Psoas muscle (tissue), 8 donors: Measurements from ENCODE around the gene SLC22A12. TPM values are rescaled to one million over a fixed set of nuclear protein-coding genes. Genes with fewer than 3 reads are reported as not detected.

Experiments used
- ATAC-seq, 4 donors: fragments of 200-7000 bp; cut with Tn5 transposase; one replicate each; pipeline ENCODE4 v1.9.1; 2020; ENCODE audit warnings: moderate library complexity in 3 of 4, mild to moderate bottlenecking in 2 of 4
- DNase-seq, 2 donors: peaks; one replicate each; pipeline ENCODE4 v3.0.0-alpha.2; 2020
- H3K27ac ChIP-seq: fragments of 200-600 bp; one replicate; pipeline ENCODE4 v1.8.0; 2022
- H3K27me3 ChIP-seq, 3 donors: fragments of 200-600 bp in 1 of 3; one replicate each; pipeline versions ENCODE4 v1.6.1 to v1.8.0; 2013 to 2022; ENCODE audit warnings: low read length in 2 of 3, mild to moderate bottlenecking in 2 of 3, moderate library complexity in 1 of 3; ENCODE audit not compliant: insufficient read depth in 3 of 3
- H3K36me3 ChIP-seq, 2 donors: fragments of 200-600 bp in 1 of 2; one replicate each; pipeline versions ENCODE4 v1.6.1 to v1.8.0; 2013 to 2022; ENCODE audit warnings: low read depth in 1 of 2, mild to moderate bottlenecking in 1 of 2, moderate library complexity in 1 of 2; ENCODE audit not compliant: insufficient read depth in 1 of 2
- H3K4me1 ChIP-seq: fragments of 200-600 bp; one replicate; pipeline ENCODE4 v1.8.0; 2022
- H3K4me3 ChIP-seq: fragments of 200-600 bp; one replicate; pipeline ENCODE4 v1.8.0; 2022; ENCODE audit warnings: mild to moderate bottlenecking
- H3K9me3 ChIP-seq: fragments of 200-600 bp; one replicate; pipeline ENCODE4 v1.8.0; 2022
- CTCF ChIP-seq: fragments of 200-600 bp; IDR thresholded peaks from one replicate; pipeline ENCODE4 v1.8.0; 2022; ENCODE audit warnings: antibody characterized with exemption
- WGBS, 3 donors: extraction: QIAGEN DNeasy Blood & Tissue Kit; methylation state at CpG; one replicate each; pipeline versions ENCODE4 v1.1.6 to v1.1.7; 2013; 5-methylcytosine and 5-hydroxymethylcytosine counted together
- intact Hi-C, 2 donors: fragments of 100-400 bp; cut with DNase I; formaldehyde crosslinking; loops; one replicate each; pipeline versions ENCODE4 v1.11.0 to v1.14.2; 2022
- polyA plus RNA-seq, 3 donors: library from polyadenylated mRNA; stranded (reverse); fragments of 200-250 nt; gene quantifications; one replicate each; pipeline ENCODE4 v1.2.3, GENCODE V29; 2013
- total RNA-seq, 4 donors: library from RNA; stranded (reverse); fragmentation: NEBNext Ultra II Directional in 2 of 4; extraction: Animal tissue kit (Norgen Biotek cat#: 25700) in 2 of 4; gene quantifications; one replicate each; pipeline versions ENCODE4 v1.2.1 to v1.2.4, GENCODE V29; 2021 to 2023
- donor health status: healthy with polysubstance abuse.
- donor health status: DM: no; HTN: no; CAD: no; lungs with moderate emphysema.
- donor health status: Bipolar disorder and iron deficiency.
- donor health status: healthy.
- donor health status: DM: yes; HTN: yes; CAD: no.
- donor health status: DM: no; HTN: no; CAD: no.
- donor health status: DM: no; HTN: no; CAD: no.
- donor health status: DM: yes; HTN: yes; CAD: no.

Gene SLC22A12
- total and polyA plus RNA-seq, 7 donors, result not detected

GRCh38 chr11:64648551-64648950 is 57.5 kb downstream of the SLC22A12 start:
- intact Hi-C loops, result no loop called here
- no peaks in the 10 kb centered on the region for H3K4me1 ChIP-seq
- no peak overlapping the region for H3K27ac ChIP-seq
- H3K9me3 ChIP-seq, result no peaks in the 10 kb centered on the region
- H3K36me3 ChIP-seq, result no peaks in the 10 kb centered on the region
- DNase-seq (no peak), ATAC-seq (no peak)
- H3K4me3 ChIP-seq, result no peak overlapping the region
- WGBS, 3 donors, result 83 to 91% (median 88%) methylated on average over 9 of the region's 9 CpGs
- TF ChIP-seq CTCF, result no peak
- peaks cover 0 to 23% (median 10%) of the 10 kb centered on the region in 3 donors for H3K27me3 ChIP-seq

- no peak overlapping the region for H3K4me3 ChIP-seq
- no peak overlapping the region for H3K27ac ChIP-seq
- no peaks in the 10 kb centered on the region for H3K4me1 ChIP-seq
- DNase-seq (no peak), ATAC-seq (no peak)
- 20 to 45% (median 30%) methylated on average over 6 of the region's 6 CpGs for WGBS, 3 donors
- H3K36me3 ChIP-seq, result no peaks in the 10 kb centered on the region
- H3K9me3 ChIP-seq, result no peaks in the 10 kb centered on the region
- intact Hi-C loops, result no loop called here
- TF ChIP-seq CTCF, result peak; percentile 11
- H3K27me3 ChIP-seq, result peaks cover 0 to 17% (median 10%) of the 10 kb centered on the region in 3 donors
These were observed 58.3 kb downstream of the SLC22A12 start for GRCh38 chr11:64649291-64649697.

- H3K9me3 ChIP-seq, result no peaks in the 10 kb centered on the region
- TF ChIP-seq CTCF, result peak; percentile 16
- ATAC-seq (no peak), DNase-seq (no peak)
- intact Hi-C loops, result loop anchor here in 1 of 2 donors (5.0 kb wide), 1 partner anchor 99 kb away; no protein-coding TSS in a partner anchor
- no peaks in the 10 kb centered on the region for H3K4me1 ChIP-seq
- no peak overlapping the region for H3K27ac ChIP-seq
- H3K36me3 ChIP-seq, result no peaks in the 10 kb centered on the region
- WGBS, 3 donors, result 63 to 68% (median 66%) methylated on average over 18 of the region's 18 CpGs
- peaks cover 0 to 7% (median 4%) of the 10 kb centered on the region in 3 donors for H3K27me3 ChIP-seq
- H3K4me3 ChIP-seq, result no peak overlapping the region
These were observed 60.0 kb downstream of the SLC22A12 start for GRCh38 chr11:64650923-64651523.

Other genes with a start within 250 kb of the SLC22A12 start
- gene RPS6KA4, start 232.1 kb upstream of the SLC22A12 start, total RNA-seq, result 10 to 100 TPM in 3 of 4 donors, 1 to 10 TPM in 1; 9.5 to 15.9 (median 13.6) TPM
- 10 to 100 TPM; 11.5 to 13.8 (median 13.1) TPM for gene RPS6KA4, start 232.1 kb upstream of the SLC22A12 start, polyA plus RNA-seq
- not detected for gene SLC22A11, start 35.3 kb upstream of the SLC22A12 start, total RNA-seq
- not detected for gene SLC22A11, start 35.3 kb upstream of the SLC22A12 start, polyA plus RNA-seq
- gene NRXN2, start 132.0 kb downstream of the SLC22A12 start, total RNA-seq, result 1 to 10 TPM; 1.4 to 5.2 (median 3.5) TPM
- 1 to 10 TPM in 1 of 3 donors, under 1 TPM in 2; 0.44 to 1.9 (median 0.60) TPM for gene NRXN2, start 132.0 kb downstream of the SLC22A12 start, polyA plus RNA-seq
- gene RASGRP2, start 152.9 kb downstream of the SLC22A12 start, total RNA-seq, result 1 to 10 TPM; 2.6 to 8.6 (median 6.0) TPM
- 10 to 100 TPM in 1 of 3 donors, 1 to 10 TPM in 2; 6.5 to 14.7 (median 9.1) TPM for gene RASGRP2, start 152.9 kb downstream of the SLC22A12 start, polyA plus RNA-seq
- gene PYGM, start 168.8 kb downstream of the SLC22A12 start, total RNA-seq, result 1,000 to 10,000 TPM; 1,536 to 2,203 (median 1,794) TPM
- 1,000 to 10,000 TPM in 2 of 3 donors, 100 to 1,000 TPM in 1; 511 to 1,840 (median 1,729) TPM for gene PYGM, start 168.8 kb downstream of the SLC22A12 start, polyA plus RNA-seq
- 100 to 1,000 TPM; 150 to 210 (median 184) TPM for gene SF1, start 187.3 kb downstream of the SLC22A12 start, total RNA-seq
- 10 to 100 TPM; 56.2 to 89.6 (median 65.4) TPM for gene SF1, start 187.3 kb downstream of the SLC22A12 start, polyA plus RNA-seq
- 1 to 10 TPM; 3.0 to 6.7 (median 4.0) TPM for gene MAP4K2, start 212.0 kb downstream of the SLC22A12 start, total RNA-seq
- gene MAP4K2, start 212.0 kb downstream of the SLC22A12 start, polyA plus RNA-seq, result 1 to 10 TPM; 4.5 to 6.1 (median 5.6) TPM
- gene MEN1, start 219.3 kb downstream of the SLC22A12 start, total RNA-seq, result 10 to 100 TPM in 2 of 4 donors, 1 to 10 TPM in 2; 7.2 to 13.5 (median 10.3) TPM
- gene MEN1, start 219.3 kb downstream of the SLC22A12 start, polyA plus RNA-seq, result 10 to 100 TPM in 2 of 3 donors, 1 to 10 TPM in 1; 8.7 to 21.2 (median 12.9) TPM